Esophagus muscularis mucosa (tissue), 2 donors: ENCODE measurements around the gene RALGAPB.

Experiments
- POLR2A ChIP-seq: fragments of 450-650 bp; IDR thresholded peaks from one replicate; pipeline ENCODE4 v1.6.1; 2017; ENCODE audit warnings: antibody characterized with exemption, moderate library complexity, mild to moderate bottlenecking, low read depth
- POLR2AphosphoS5 ChIP-seq, 2 donors: sonication (generic); formaldehyde crosslinking; IDR thresholded peaks; one replicate each; pipeline ENCODE4 v1.6.1; 2017; ENCODE audit warnings: antibody characterized with exemption in 2 of 2

GRCh38 chr20:38498909-38499308 lies 26.3 kb downstream of the RALGAPB start:
- TF ChIP-seq POLR2A (no peak), POLR2AphosphoS5 (IDR thresholded peaks at IDR 0.05) (no peak)
